SK-N-SH treated with all-trans-retinoic acid at 6 μM for 48 hours (cell line): ENCODE measurements around the gene PLPP1.

Experiments used
- ATAC-seq: fragments of 200-7000 bp; cut with Tn5 transposase; 3 replicates; pipeline ENCODE4 v1.9.1; 2020; ENCODE audit warnings: mild to moderate bottlenecking, moderate library complexity
- ARNTL ChIP-seq: fragments of 450-650 bp; formaldehyde crosslinking; IDR thresholded peaks from 2 replicates; pipeline ENCODE4 v1.5.0; 2020; ENCODE audit warnings: low read depth, mild to moderate bottlenecking, moderate library complexity, borderline replicate concordance
- CREB5 ChIP-seq: fragments of 250-450 bp; sonication (Bioruptor Pico); IDR thresholded peaks from 2 replicates; pipeline ENCODE4 v1.5.1; 2020; ENCODE audit warnings: low read depth, mild to moderate bottlenecking, moderate library complexity
- CSDC2 ChIP-seq: fragments of 250-450 bp; sonication (Bioruptor Pico); IDR thresholded peaks from 2 replicates; pipeline ENCODE4 v1.5.0; 2020; ENCODE audit warnings: mild to moderate bottlenecking, moderate library complexity
- CSRNP3 ChIP-seq: fragments of 250-450 bp; sonication (Bioruptor Pico); IDR thresholded peaks from 2 replicates; pipeline ENCODE4 v1.5.1; 2021; ENCODE audit warnings: mild to moderate bottlenecking, moderate library complexity
- ESRRG ChIP-seq: fragments of 250-450 bp; sonication (Bioruptor Pico); IDR thresholded peaks from 2 replicates; pipeline ENCODE4 v1.6.1; 2021; ENCODE audit warnings: mild to moderate bottlenecking
- GLIS3 ChIP-seq: fragments of 250-450 bp; sonication (Bioruptor Pico); IDR thresholded peaks from 2 replicates; pipeline ENCODE4 v1.5.0; 2020; ENCODE audit warnings: mild to moderate bottlenecking, moderate library complexity
- ISL1 ChIP-seq: fragments of 250-450 bp; sonication (Bioruptor Pico); IDR thresholded peaks from 2 replicates; pipeline ENCODE4 v2.1.2; 2022; ENCODE audit warnings: mild to moderate bottlenecking, moderate library complexity
- POU6F1 ChIP-seq: fragments of 250-450 bp; sonication (Bioruptor Pico); IDR thresholded peaks from 2 replicates; pipeline ENCODE4 v1.8.0; 2021; ENCODE audit warnings: low read depth, mild to moderate bottlenecking, moderate library complexity, borderline replicate concordance
- PPARA ChIP-seq: fragments of 250-450 bp; sonication (Bioruptor Pico); IDR thresholded peaks from 2 replicates; pipeline ENCODE4 v1.5.0; 2020; ENCODE audit warnings: mild to moderate bottlenecking, borderline replicate concordance
- RARB ChIP-seq: fragments of 250-450 bp; sonication (Bioruptor Pico); IDR thresholded peaks from 2 replicates; pipeline ENCODE4 v1.8.0; 2021; ENCODE audit warnings: mild to moderate bottlenecking, moderate library complexity
- SNAI2 ChIP-seq: fragments of 250-450 bp; sonication (Bioruptor Pico); IDR thresholded peaks from 2 replicates; pipeline ENCODE4 v1.5.0; 2020; ENCODE audit warnings: mild to moderate bottlenecking, moderate library complexity
- TCF4 ChIP-seq: fragments of 250-450 bp; sonication (Bioruptor Pico); IDR thresholded peaks from 2 replicates; pipeline ENCODE4 v1.8.0; 2021; ENCODE audit warnings: mild to moderate bottlenecking, moderate library complexity, borderline replicate concordance
- TOX ChIP-seq: fragments of 250-450 bp; sonication (Bioruptor Pico); IDR thresholded peaks from 2 replicates; pipeline ENCODE4 v1.8.0; 2021; ENCODE audit warnings: mild to moderate bottlenecking, moderate library complexity, borderline replicate concordance
- ZC3H10 ChIP-seq: fragments of 250-450 bp; sonication (Bioruptor Pico); IDR thresholded peaks from 2 replicates; pipeline ENCODE4 v1.5.1; 2021; ENCODE audit warnings: mild to moderate bottlenecking, moderate library complexity
- ZFP3 ChIP-seq: fragments of 250-450 bp; sonication (Bioruptor Pico); IDR thresholded peaks from 2 replicates; pipeline ENCODE4 v1.5.0; 2020; ENCODE audit warnings: mild to moderate bottlenecking, moderate library complexity
- ZFP30 ChIP-seq: fragments of 450-650 bp; formaldehyde crosslinking; IDR thresholded peaks from 2 replicates; pipeline ENCODE4 v1.5.0; 2022; ENCODE audit warnings: mild to moderate bottlenecking, moderate library complexity
- ZNF565 ChIP-seq: fragments of 450-650 bp; formaldehyde crosslinking; conservative IDR thresholded peaks from 2 replicates; pipeline ENCODE4 v1.5.0; 2020; ENCODE audit warnings: low read depth, mild to moderate bottlenecking, moderate library complexity
- ZNF70 ChIP-seq: fragments of 450-650 bp; formaldehyde crosslinking; IDR thresholded peaks from 2 replicates; pipeline ENCODE4 v1.5.0; 2020; ENCODE audit warnings: mild to moderate bottlenecking, moderate library complexity
- ZNF8 ChIP-seq: fragments of 450-650 bp; formaldehyde crosslinking; IDR thresholded peaks from 2 replicates; pipeline ENCODE4 v1.5.0; 2020; ENCODE audit warnings: mild to moderate bottlenecking, moderate library complexity

PLPP1 gene

GRCh38 chr5:55530669-55531068, 4.1 kb downstream of the PLPP1 start:
- ATAC-seq = no peak

GRCh38 chr5:55524816-55525215, 9.9 kb downstream of the PLPP1 start:
- no peak for ATAC-seq
- TF ChIP-seq PPARA (CRISPR knock-in tag) (no peak), CREB5 (CRISPR knock-in tag) (no peak), ZNF70 (CRISPR knock-in tag) (no peak), ZC3H10 (CRISPR knock-in tag) (no peak), ZFP30 (no peak), CSDC2 (no peak), POU6F1 (CRISPR knock-in tag) (no peak), ZNF8 (CRISPR knock-in tag) (no peak), GLIS3 (CRISPR knock-in tag) (no peak), SNAI2 (CRISPR knock-in tag) (no peak), TCF4 (CRISPR knock-in tag) (no peak), TOX (CRISPR knock-in tag) (no peak), ZFP3 (CRISPR knock-in tag) (no peak), ZNF565 (no peak), ESRRG (CRISPR knock-in tag) (no peak)

More at GRCh38 chr5:55530669-55531068, 4.1 kb downstream of the PLPP1 start:
- TF ChIP-seq ARNTL (no peak), GLIS3 (CRISPR knock-in tag) (no peak)

GRCh38 chr5:55523293-55523692, 11.5 kb downstream of the PLPP1 start:
- ATAC-seq = no peak

More at GRCh38 chr5:55523293-55523692, 11.5 kb downstream of the PLPP1 start:
- no peak for TF ChIP-seq ISL1 (CRISPR knock-in tag)
- TF ChIP-seq ZFP30 = no peak
- no peak for TF ChIP-seq RARB (CRISPR knock-in tag)
- no peak for TF ChIP-seq POU6F1 (CRISPR knock-in tag)
- TF ChIP-seq TOX (CRISPR knock-in tag) = no peak
- no peak for TF ChIP-seq GLIS3 (CRISPR knock-in tag)
- TF ChIP-seq ZNF8 (CRISPR knock-in tag) = no peak
- no peak for TF ChIP-seq ZFP3 (CRISPR knock-in tag)
- TF ChIP-seq ARNTL = no peak
- TF ChIP-seq CSRNP3 (CRISPR knock-in tag) = no peak
- TF ChIP-seq CREB5 (CRISPR knock-in tag) = no peak
- no peak for TF ChIP-seq ZNF70 (CRISPR knock-in tag)
